ENCODE measurements around the gene GTF3C1.

DNA sequence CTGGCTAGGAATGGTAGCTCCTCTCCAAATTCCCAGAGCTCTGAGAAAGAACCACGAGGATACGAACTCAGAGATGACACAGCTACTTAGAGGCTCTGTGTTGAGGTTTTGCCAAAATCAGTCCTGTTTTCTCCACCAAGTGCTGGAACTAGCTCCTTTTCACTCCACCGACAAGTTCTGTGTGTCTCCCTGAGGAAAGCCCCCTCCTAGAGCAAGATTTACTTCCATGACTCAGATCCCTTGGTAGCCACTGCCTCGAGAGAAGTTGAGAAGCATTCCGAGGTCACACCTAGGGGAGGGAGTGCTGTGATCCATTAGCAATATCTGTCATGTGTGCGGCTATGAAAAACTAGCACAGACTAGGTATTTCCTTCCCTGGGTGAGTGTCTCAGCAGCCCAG, 117.2 kb downstream of the GTF3C1 start:
- TF ChIP-seq CTCF (IDR thresholded peaks at IDR 0.05; ENCODE audit: low read length) (no peak), EZH2 (optimal IDR thresholded peaks at IDR 0.05; ENCODE audit: low read depth, low read length) (no peak)

All from MM.1S (cell line).